Bone marrow (tissue), 2 donors: ENCODE measurements around the gene PTPRN2.
"Not testable (repeated sequence)": the region's sequence is repeated elsewhere in the genome, so short reads cannot be mapped to it uniquely, and the experiment has no call there.

Experiments used
- DNase-seq, 2 donors: peaks; one replicate each; lab custom pipeline; 2025; lab: John Stamatoyannopoulos, UW

PTPRN2 gene

DNA sequence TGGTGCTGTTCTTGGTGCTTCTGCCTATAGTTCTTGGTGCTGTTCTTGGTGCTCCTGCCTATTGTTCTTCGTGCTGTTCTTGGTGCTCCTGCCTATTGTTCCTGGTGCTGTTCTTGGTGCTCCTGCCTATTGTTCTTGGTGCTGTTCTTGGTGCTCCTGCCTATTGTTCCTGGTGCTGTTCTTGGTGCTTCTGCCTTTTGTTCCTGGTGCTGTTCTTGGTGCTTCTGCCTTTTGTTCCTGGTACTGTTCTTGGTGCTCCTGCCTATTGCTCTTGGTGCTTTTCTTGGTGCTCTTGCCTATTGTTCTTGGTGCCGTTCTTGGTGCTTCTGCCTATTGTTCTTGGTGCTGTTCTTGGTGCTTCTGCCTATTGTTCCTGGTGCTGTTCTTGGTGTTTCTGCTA is 71.1 kb downstream of the PTPRN2 start:
- DNase-seq: no peak

DNA sequence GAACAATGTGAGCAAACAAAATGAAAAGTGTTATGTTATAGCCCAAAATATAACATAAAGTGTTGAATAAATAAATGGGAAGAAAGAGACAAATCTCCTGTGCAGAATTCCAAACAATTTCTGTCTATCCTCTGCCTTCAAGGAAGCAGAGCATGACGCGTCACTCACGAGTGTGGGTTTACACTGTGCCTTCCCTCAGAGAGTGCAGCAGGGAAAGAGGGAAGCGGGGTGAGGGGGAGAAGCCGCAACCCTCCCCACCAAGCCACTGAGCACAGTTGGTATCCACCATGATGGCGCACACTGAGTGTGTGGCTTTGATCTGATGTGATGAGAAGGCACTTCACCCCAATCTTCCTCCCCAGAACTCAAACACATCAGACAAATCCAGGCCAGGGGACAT is 74.8 kb downstream of the PTPRN2 start:
- no peak for DNase-seq

DNA sequence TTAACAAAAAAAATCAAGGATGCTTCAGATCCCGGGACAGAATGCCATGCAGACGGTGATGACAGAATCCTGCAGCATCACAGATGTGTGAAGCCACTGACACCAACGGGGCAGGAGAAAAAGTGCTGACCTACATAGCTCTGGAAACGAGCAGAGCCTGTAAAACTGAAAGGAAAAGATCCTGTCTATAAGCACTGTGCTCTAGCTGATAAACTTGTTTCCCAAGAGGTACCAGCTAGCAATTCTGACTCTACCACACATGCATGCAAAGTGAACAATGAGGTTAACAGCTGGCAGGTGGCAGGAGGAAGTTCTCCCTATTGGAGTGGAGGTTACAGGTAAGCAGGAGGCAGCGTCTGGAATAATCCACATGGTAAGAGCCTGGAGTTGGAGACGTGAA is 75.6 kb downstream of the PTPRN2 start:
- DNase-seq: no peak

DNA sequence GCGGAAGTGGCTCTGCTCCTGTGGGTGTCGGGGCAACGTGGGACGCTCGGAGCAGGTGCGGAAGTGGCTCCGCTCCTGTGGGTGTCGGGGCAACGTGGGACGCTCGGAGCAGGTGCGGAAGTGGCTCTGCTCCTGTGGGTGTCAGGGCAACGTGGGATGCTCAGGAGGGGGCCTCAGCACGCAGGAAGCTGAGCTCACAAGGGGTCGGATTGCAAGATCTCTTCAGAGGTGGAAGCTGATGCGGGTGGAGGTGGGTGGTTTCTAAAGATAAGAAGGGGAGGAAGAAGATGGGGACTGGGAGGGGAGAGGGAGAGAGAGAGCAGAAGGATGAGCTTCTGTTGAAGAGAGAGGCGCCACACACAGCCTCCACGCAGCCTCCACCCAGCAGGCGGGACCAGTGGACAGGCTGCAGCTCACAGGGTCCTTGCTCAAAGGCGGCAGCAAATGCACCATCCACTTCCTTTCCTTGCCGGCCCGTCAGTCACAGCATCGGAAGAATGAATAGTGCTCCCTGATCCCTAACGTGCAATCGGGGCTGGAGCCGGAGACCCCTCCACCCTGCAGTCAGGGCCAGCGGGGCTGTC is 78.7 kb downstream of the PTPRN2 start:
- no peak for DNase-seq

DNA sequence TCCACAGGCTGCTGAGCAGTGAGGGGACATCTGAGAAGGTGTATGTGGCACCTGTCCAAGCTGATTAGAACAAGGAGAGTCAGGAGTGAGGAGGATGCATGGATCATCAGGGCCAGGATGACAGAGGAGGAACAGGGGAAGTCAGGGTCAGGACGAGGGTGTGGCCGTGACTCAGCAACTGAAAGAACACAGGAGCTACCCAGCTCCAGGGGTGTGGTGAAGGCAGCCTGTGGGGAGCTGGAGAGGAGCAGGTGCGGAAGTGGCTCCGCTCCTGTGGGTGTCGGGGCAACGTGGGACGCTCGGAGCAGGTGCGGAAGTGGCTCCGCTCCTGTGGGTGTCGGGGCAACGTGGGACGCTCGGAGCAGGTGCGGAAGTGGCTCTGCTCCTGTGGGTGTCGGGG is 79.3 kb downstream of the PTPRN2 start:
- not testable (repeated sequence) for DNase-seq

DNA sequence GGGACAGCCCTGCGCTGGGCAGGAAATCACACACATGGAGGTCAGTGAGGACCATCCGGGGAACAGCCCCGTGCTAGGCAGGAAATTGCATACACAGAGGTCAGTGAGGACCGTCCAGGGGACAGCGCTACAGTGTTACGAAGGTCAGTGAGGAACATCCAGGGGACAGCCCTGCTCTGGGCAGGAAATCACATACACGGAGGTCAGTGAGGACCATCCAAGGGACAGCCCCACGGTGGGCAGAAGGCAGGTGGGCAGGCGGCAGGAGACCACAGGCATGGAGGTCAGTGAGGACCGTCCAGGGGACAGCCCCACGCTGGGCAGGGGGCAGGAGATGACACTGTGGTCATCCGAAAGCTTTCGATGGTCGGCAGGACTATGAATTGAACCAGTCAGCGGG is 79.7 kb downstream of the PTPRN2 start:
- DNase-seq: no peak

DNA sequence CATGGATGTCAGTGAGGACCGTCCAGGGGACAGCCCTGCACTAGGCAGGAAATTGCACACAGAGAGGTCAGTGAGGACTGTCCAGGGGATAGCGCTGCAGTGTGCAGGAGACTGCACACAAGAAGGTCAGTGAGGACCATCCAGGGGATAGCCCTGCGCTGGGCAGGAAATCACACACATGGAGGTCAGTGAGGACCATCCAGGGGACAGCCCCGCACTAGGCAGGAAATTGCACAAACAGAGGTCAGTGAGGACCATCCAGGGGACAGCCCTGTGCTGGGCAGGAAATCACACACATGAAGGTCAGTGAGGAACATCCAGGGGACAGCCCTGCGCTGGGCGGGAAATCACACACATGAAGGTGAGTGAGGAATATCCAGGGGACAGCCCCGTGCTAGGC is 80.4 kb downstream of the PTPRN2 start:
- not testable (repeated sequence) for DNase-seq

DNA sequence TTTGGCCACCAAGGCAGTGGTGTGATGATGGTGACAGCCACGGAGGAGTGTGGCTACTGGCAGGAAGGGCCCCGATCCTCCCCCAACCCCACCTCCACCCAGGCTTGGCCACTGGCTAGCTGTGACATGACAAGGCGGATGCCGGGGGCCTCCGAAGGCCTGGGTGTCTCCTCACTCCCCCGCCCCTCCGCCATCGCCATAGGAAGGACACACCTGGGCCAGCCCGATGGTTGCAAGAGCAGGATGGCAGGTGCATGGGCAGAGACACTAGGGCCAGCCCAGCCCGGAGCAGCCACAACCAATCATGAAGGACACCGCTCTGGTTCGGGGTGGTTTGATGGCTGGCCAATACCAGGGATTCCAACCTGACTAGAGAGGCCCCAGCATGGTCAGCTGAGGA is 81.0 kb downstream of the PTPRN2 start:
- no peak for DNase-seq

DNA sequence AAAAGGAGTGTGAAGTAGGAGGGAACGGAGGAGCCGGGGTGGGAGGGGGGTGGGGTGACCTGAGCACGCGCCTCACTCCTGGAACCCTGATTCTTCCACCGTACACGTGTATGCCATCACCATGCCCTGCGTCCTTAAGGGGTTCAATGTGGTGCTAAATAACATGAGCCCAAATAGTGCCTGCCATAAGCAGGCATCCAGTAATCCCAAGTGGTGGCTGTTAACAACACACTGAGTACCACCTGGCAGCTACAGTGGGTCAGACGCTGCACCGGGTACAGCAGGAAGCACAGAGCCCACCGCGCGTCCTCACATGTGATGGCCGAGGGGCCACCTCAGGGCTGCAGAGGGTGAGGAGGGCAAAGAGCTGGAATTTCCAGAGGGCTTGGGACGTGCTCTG is 81.9 kb downstream of the PTPRN2 start:
- DNase-seq: no peak

DNA sequence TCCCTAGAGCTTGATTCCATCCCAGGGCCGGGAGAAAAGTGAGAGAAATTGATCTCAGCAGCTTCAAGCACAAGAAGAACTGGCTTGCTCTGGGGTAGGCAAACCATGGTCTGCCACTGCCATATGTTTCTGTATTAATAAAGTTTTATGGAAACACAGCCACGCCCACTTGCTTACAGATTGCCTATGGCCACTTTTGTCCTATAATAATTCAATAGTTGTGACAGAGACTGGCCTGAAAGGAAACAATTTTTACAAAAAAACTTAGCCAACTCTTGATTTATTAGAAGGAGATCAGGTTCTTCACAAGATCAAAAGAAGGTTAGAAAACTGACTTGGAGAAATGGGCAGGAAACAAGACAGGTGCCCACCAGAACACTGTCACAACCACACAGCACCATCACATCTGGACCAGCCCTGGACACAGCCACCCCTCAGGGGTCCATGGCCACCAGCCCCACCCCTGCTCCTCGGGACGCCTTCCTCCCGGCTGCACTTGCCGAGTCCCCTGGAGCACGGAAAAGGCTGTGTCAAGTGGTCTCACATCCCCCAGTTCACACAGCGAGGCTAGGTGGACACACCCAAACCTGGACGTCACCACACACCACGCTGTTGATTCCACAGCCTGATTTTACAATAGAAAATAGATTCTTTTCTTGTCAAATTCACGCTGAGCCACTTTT is 85.4 kb downstream of the PTPRN2 start:
- no peak for DNase-seq

DNA sequence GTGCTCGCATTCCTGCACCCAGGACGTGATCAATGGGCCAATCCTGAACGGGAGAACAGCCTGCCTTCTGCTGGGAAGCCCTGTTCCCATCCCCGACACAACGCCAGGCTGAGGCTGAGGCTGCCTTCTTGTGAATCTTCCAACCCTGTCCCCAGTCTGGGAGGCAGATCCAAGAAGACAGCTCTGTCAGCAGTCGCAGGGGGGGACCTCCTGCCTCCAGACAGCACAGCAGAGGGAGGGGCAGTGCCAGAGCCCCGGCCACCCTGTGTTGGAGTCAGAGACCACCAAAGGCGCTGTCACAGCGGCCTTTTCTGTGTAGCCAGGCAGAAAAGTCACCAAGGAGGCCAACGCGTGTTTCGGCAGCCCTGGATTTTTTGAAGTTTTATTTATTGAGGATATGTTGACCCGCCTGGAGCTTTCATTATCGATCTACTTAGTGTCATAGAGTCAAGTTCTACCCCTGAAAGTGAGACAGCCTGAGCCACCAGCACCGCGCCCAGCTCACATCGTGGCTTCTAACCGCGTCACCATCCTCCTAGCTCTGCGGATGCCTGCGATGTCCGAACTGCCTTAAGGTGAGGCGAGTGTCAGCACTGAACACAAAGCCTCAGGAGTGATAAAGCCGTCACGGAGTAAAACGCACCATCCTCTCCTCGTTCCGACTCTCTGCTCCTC is 86.1 kb downstream of the PTPRN2 start:
- DNase-seq: no peak

DNA sequence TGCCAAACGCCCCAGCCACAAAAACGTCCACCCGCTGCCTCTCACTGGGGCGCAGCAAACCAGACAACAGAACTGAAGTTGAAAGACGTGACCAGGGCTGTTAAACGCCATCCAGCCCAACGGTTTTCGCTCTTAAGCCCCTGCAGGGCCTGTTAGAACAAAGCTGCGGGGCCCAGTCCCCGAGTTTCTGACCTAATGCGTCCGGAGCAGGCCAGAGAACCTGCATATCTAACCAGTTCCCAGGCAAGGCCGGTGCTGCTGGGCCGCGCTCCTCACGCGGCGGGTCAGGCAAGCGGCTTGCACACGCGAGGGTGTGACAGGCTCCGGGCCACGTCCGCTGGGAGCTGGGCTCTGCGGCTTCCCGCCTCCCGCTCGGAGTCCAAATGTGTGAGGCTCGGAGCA is 87.0 kb downstream of the PTPRN2 start:
- no peak for DNase-seq

DNA sequence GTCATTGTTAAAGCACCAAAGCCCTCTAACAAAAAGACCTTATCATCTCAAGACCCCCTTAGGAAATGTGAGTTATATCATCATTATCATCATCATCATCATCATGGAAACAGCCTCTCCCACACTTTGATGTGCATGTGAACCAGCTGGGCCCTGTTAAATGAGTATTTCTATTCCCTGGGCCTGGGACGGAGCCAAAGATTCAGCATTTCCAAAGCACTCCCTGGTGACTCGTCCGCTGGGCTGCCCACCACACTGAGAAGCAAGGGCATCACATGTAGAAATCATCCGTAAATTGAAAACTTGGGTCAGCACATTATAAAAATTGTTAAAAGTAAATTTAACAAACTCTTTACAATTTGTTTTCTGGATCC is 88.6 kb downstream of the PTPRN2 start:
- no peak for DNase-seq

DNA sequence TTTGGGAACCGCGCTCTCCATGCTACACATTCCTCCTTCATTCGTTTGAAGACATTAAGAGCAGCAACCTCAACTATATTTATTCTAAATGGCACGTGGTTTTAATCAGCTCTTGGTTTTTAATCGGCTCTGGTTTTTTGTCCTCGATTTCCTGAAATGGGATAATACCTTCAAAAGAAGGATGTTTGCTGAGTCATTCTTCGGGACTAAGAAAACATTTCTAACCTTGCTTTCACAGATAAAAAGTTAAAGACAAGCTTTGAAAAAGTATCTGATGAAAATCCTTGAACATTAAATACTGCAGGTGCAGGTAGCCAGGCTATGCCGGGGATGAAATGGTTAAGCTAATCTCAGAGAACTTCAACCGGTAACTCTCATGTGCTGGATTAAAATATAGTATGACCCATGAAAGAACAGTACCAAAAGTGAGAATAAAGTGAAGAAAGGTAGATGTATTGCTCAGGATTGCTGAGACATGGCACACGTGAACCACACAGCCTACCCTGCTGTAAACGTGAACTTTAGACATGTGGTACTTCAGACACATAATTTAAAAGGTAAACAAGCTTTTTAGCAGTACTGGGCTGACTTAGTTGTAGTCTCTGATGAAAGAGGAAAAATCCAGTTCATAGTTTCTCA is 89.1 kb downstream of the PTPRN2 start:
- DNase-seq: no peak

DNA sequence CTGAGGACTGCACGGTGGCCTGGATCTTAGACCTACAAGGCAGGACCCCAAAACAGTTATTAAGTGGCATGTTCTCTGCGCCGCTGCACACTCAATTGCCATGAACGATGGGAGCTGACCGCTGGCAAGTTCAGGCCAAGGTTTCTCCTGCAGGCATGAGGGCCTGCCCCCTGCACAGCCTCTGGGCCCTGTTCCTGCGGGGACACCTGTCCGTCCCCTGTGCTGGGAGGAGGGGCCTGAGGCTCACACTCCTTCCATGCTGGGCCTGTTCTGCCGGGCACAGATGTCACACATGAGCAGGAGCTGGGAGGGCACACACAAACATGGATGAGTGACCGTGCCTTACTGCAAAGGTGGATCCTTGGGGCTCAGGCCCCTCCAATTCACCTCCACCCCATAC is 90.0 kb downstream of the PTPRN2 start:
- no peak for DNase-seq

DNA sequence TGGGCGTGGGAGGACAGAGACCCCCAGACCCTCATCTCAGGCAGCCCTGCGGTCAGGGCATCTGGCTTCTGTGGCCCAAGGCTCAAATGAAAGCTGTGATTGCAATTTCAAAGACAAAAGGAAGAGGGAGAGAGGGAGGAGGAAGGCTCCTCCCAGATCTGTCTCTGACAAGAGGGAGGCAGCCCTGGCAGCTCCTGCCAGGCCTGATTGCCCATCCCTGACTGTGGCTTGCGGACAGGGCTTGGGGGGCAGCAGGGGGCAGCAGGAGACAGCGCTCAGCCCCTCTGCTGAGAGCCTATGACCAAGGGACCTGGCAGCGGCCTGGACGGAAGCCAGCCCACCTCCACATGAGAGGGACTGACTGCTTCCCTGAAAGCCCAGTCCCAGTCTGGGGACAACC is 91.8 kb downstream of the PTPRN2 start:
- no peak for DNase-seq

DNA sequence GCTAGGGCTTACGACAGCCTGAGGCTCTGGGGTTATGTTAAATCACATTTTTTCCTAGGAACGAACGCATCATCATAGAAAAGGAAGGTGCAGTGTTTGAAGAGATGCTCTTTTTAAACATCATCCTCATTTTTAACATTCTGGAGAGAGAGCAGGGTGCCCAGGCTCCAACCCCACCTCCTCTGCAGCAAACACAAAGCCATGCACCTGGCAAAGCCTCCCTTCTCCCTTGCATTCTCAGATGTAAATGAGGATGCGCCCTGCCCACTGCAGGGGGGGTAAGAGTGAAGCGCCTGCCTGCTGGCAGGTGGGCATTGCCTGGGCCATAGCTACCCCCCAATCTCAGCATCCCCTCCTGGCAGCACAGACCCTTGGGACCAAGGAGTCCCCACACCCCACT is 92.4 kb downstream of the PTPRN2 start:
- no peak for DNase-seq

DNA sequence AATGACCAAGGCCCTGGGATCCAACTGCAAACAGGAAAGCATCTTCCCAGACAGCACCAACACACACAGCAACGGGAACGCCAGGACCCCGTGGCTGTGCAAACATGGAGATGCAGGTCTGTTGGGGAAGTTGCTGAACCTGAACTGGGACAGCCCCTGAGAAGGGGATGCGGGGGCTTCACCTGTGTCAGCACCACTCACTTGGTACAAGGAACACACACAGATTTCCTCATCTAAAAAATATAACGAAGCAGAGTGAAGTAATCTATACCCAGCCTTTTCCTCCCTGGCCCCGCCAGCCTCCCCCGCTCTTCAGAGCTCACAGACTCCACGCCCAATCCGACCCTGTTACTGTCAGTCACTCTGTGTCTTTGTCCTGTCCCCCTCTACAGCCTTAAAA is 93.0 kb downstream of the PTPRN2 start:
- no peak for DNase-seq

DNA sequence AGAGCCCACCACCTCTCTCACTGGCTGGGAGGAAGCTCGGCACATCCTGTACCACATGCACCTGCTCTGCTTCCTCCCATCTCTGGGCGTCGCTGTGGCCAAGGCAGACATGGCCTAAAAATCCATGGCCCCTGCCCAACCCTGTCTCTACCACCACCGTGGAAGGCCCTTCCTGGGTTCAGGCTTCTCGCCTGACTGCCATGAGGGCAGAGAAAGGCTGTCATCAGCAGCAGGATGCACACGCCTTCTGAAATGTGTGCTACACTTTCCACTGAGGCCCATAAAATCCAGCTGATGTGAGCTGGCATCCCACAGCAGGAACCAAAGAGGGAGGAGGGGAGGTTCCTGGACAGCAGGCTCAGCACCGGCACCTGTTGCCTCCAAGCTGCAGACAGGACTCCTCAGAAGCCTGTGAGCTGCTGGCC is 93.4 kb downstream of the PTPRN2 start:
- DNase-seq: no peak

DNA sequence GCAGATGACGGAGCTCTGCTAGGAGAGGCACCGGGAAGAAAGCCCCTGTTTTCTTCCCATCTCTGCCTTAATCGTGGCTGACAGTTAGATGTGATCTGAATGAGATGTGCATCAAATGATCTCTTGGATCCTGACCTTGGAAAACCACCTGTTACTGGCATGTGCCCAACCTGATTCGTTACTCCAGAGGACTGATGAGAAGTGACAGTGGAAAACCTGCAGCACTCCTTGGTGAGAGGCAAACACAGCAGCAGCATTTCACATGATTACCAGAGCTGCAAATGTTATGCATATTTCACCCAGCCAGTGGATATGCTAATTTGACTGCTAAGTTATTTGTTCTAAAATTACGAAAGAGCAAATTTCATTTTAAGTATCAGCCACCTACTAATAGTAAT is 95.3 kb downstream of the PTPRN2 start:
- DNase-seq: no peak

DNA sequence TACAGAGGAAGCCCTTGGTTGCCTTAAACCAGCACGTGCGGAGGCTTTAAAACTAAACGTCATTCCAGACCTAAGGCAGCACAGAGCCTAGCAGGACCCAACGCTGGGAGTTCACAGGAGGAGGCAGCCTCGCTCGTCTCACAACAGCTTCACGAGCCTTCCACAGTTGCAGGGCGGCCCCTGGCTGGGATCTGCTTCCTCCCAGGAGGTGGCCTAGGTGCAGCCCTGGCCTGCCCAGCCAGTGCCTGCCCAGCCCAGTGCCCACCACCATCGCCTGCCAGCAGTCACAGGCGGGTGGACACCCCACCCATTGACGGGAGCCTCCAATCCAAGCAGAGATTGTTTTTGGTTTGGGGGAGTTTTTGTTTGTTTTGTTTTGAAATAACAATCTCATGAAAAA is 96.5 kb downstream of the PTPRN2 start:
- no peak for DNase-seq

DNA sequence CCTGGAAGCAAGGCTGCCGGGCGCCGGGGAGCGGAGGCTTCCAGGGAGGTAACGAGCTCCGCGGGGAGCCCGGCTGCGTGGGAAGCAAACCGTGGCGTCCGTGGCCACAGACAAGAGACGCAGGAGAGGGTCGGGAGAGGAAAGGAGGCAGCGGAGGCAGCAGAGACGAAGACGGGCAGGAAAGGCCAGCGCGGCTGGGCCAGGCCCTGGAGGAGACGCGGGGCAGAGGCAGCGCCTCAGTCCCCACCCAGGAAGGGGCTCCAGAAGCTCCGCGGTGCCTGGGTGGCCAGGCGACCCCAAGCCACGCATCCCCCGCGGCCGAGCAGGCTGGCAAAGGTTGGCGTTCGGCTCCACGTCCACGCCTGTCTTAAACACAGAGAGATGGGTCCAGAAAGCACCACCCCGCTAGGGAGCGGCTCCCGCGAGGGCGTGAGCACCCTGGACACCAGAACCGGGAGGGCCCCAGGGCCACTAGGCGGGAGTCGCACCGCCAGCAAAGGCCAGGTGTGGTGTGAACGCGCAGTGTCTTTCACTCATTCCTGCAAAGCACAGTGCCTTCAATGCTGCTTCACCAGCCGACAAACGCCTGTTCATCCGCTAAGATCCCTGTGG is 97.3 kb downstream of the PTPRN2 start:
- no peak for DNase-seq
